ENCODE results near the gene TEK.

The TEK gene

DNA sequence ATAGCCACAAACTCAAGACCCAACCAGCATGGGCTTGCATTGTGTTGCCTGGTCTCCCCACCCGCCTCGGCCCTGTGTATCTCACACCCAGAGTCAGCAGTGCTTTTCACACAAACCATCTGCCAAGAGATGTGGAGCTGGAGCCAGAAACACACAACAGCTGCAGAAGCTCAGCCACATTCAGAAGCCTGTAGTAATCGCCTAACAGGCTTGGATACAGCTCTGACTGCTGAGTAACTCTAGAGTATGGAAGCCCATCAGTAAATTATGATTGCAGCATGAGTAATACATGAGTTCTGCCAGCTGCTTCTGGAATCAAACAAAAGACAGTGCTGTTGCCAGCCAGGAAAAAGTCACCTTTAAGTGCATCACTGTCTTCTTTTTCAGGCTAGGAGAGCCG is 16.0 kb downstream of the TEK start:
- DNase-seq = no peak

DNA sequence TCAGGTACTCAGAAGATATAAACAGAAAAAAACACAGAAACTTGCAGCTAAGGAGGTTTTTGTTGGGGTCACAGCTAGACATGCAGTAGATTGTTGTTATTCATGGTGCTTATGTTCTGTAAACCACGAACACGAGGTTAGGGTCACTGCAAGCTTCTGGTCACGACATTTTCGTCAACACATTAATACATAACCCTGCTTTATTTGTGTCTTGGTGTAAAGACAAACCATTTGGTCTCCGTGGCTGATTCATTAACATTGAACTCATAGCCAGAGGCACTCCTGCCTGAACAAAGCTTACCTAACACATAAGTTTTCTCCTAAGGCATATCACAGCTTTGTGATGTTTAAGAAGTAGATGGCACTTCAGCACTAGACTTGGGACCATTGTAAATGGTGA is 16.9 kb downstream of the TEK start:
- no peak for DNase-seq

DNA sequence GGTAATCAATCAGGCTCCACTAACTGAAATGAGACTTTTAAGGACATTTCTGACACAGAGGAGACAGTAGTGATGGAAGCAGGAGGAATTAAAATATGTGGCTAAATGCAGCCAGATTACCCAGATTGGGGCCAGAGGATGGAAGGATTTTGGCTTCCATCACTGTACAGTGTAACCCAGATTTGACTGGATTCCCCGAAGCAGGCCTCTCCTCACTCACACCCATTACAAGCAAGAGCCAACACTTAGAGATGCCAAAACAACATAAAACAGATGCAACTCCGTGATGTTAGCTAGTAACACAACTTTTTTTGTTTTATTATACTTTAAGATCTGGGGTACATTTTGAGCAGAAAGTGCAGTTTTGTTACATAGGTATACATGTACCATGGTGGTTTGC is 17.6 kb downstream of the TEK start:
- DNase-seq = no peak

DNA sequence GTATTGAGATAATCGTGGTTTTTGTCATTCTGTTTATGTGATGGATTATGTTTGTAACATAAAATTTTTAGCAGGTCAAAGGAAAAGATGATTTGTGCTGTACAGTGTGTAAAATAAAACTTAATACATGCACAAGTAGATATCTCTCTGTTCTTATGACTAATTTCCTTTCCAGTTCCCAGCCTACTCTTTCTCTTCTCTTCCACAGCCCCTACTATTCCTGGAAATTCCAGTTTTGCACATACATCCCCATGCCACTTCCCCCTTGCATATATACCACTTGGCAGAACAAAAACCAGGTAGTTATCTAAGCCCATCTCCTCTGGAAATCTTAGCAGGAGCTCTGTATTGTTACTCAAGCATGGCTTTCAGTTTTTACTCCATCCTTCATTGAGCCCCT is 20.2 kb downstream of the TEK start:
- no peak for DNase-seq

DNA sequence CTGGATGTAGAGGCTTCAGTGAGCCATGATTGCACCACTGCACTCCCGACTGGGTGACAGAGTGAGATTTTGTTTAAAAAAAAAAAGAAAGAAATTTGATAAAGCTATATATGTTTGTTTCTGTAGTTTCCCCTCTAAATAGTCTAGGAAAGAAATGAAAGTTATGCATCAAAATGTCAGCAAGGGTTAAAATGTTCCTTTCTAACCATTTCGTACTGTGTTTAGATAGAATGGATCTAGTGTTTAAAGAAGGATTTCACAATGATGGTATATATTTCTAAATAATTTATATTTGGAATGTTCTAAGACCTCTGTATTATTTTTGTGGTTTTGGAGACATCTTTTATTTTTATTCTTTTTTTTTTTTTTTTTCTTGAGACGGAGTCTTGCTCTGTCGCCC is 22.7 kb downstream of the TEK start:
- DNase-seq = no peak

DNA sequence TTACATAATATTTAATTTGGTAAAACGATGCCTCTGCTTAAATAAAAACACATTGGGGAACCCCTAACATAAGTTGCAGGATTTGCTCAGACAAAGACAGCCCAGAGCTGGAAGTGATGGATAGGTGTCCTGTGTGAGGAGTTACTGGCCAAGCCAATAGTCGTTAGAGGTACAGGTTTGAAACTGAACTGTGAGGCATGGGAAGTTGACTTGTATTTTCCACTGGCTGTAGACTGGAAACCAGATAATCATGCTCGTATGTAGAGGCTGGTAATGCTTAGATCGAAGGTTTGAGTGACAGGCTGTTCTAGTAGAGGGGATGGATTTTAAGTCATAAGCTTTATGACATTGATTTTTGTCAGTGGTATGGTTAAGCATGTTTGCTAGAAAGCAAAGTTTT is 24.8 kb downstream of the TEK start:
- DNase-seq = no peak

DNA sequence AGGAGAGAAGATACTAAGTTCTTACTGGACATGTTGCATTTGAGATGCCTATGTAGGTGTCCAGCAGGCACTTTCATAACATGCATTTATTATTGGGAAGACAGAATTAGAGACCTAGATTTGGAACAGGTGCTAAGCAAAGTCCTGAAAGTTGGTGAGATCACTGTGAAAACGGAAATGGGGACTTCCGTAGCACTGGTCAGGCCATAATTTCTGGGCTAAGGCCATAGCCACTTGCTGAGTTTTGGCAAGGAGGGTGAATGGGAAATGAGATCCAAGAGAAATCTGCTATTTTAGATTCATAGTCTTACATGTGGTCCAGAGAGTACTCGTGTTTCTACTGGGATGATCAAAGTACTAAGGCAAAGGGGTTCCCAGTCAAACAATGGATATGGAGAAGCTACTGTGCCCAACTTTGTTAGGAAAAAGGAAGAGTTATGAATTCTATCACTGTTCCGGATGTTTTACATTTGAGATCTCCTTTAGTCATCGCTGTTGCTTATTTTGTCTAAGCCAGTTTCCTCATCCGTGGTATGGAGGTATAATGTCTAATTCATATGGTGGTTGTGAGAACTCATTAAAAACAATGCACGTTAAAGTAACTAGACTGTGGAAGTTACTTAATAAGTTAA is 33.4 kb downstream of the TEK start:
- DNase-seq = no peak

DNA sequence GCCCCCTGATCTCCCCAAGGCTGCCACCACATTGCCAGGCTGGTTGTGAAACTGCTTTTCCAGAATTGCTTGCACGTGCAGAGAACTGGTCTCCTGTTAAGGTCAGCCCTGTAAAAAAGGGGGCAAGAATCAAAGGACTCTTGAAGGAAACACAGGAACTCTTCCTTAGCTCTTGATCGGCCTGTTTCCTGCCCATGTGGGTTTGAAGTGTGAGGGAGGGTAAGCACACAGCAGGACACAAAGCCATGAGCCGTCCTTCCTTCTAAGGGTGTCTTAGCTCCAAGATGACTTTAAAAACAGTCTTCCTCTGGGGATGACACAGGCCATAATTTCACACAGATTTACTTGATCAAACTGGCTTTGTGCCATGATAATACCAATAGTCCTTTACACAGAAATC is 36.1 kb downstream of the TEK start:
- DNase-seq = no peak

DNA sequence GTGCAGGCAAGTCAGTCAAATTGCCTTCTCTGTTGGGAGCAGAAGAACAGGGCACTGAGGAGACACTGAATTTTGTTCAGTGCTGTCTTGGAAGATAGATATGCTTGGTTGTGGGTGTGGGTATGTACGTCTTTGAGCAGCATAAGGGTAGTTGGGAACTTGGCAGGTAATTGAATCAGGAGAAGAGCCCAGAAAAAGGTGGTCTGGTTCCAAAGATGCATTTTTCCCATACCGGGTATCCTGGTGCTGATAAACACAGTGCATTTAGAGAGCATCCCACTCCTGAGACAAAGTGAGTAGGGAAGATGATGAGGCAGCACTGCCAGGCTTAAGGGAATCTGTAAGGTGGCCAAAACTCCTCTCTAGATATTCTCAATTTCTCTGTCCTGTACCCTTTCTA is 40.6 kb downstream of the TEK start:
- DNase-seq = no peak

DNA sequence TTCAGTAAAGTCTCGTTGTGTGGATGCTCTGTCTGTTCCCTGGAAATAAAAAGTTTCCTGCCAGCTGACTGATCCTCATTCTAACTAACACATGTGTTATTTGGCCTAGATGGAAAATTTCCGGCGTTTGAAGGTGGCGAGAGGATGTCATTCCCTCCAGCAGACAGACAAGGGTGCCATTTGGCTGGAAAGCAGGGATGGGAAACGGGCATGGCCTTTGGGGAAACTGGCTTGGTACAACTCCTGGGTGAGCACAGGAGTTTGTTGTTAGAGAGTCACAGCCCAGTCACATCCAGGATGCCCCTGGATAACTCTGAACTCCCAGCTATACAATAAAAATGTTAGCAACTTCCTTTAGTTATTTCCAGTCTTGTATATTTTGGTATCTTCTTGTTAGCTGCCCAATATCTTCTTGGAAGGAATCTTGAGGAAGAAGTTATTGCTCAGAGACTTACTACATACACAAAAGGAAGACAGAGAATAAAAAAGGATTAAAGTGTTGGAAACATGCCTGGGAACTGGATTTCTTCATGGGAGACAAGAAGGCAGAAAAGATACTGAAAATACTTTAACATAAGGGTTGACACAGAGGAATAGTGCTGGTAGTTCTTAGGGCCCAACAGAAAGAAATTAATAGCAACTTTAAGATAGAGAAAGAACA is 41.9 kb downstream of the TEK start:
- no peak for DNase-seq

DNA sequence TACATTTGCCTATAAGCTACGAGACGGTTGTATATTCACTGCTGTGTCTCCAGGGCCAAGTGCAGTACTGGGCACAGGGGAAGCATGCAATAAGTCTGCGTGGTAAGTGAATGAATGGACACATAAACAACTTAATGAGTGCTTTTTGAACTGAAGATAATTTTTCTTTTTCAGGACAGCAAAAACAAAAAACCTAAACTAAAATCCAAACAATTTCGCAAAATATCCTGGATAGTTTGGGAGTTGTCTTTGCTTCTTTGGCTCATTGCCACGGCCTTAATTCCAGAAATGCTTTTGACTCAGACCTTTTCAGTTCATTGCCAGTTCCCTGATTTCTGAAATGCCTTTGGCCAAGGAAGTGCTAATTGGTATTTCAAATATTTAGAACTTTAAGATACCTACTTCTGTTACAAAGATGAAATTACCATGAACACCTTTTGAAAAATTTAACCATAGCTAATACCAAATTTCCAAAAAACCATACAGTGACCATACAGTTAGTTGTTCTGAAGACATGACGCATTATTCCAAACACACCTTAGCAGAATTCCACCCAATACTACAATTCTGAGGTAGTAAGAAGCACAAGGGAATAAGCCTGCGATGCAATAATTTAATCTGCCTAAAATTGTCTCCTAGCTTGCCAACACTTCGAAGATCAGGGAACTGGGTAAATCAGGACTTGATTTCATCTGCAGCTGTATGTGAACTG is 42.8 kb downstream of the TEK start:
- DNase-seq = no peak

DNA sequence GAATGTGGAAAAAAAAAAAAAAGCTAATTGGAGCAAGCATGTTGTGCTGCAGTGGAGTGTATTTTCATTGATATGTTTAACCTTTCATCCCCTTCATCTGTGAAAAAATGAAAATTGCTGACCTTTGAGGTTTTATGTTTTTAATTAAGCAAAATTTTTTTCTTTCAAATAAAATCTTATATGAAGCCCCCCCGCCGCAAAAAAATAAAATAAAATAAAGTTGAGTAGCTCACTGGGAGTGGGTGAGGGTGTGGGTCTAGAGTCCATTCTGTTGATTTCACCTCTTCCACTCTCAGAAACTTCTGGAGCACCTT is 43.3 kb downstream of the TEK start:
- no peak for DNase-seq

DNA sequence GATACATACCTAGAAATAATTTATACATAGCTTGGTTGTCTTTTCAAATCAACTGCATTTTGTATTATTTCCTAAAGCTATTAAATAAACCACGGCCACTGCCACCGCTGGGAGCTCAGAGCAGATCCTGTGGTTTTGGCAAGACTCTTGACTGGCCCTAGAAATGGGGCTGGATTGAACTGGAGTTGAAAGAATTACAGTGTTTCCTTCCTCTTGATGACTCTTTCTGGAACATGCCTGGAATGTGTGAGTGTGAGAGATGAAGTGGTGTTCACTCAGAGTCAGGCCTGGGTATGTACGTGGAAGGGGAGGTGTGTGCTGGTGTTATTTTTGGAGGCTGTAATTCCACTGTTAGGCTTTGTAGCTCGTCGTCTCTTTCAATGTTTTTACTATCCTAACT is 45.9 kb downstream of the TEK start:
- no peak for DNase-seq

DNA sequence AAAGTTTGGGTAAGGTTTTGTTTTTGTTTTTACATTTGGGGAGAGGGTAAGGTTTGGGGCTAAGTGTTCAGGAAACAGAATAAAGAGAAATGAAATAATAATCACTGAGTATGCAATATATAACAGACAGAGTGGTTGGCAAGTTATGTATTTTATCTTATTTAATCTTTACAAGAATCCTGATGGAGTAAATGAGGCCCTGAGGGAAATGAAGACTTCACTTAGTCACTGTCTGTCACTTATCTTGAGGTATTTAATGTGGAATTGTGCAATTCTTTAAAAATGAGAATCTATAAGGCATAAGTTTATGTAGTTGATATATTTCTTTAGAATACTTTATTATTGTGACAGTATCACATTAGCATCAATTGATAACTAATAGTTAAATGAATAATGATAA is 48.1 kb downstream of the TEK start:
- DNase-seq = no peak

DNA sequence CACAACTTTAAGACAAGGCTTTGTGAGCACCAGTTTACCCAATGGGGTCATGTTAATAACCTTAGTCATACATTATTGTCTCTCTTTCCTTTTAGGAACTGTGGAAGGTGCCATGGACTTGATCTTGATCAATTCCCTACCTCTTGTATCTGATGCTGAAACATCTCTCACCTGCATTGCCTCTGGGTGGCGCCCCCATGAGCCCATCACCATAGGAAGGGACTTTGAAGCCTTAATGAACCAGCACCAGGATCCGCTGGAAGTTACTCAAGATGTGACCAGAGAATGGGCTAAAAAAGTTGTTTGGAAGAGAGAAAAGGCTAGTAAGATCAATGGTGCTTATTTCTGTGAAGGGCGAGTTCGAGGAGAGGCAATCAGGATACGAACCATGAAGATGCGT is 48.7 kb downstream of the TEK start:
- no peak for DNase-seq

DNA sequence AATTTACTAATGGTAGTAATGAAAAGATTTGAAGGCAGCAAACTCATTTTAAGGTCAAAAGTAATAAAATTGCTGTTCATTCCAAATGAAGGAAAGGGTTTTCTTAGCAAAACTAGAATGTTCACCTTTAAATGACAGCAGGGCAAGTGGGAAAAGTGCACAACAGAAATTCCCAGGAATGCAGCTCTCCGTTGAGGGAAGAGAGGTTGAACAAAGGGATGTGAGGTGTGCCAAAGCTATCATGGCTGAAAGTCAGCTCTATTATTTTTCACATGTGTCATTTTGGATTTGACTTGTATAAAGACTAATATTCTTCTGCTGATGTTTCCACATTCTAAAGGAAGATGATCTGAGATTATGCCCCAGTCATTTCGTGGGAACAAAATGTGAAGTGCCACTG is 51.6 kb downstream of the TEK start:
- no peak for DNase-seq

DNA sequence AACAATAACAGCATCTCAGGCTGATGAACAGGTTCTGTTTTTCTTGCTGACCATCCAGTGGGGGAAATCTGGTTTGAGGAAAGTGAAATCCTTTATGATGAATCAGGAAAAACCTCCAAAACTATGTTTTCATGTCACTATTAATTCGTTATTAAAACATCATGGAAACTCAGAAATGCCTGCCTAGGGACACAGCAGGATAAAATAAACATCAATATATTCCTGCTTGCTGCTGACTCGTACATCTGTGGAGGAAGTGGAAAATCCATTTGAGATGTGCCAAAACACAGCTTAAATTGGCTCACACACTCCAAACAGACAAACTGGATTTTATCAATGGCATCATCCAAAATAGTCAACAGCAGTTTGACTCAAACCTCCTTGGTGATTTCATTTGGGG is 53.0 kb downstream of the TEK start:
- no peak for DNase-seq

DNA sequence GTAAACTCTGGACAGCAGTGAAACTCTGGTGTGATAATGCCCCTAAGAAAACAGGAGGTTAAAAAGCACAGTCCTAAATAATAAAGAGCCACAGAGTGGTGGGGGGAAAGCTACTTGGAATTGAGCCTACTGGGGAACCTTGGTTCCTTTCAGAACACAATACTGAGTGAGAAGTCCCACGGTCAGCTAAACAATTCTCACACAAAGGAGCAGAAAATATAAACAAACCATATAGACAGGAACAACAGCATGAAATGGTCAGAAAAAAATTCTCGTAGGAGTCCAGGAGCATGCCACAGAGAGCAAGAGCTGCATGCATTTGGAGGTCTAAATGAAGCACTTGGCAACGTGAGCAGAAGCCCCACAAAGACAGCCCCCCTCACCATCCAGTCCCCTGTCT is 56.0 kb downstream of the TEK start:
- no peak for DNase-seq

DNA sequence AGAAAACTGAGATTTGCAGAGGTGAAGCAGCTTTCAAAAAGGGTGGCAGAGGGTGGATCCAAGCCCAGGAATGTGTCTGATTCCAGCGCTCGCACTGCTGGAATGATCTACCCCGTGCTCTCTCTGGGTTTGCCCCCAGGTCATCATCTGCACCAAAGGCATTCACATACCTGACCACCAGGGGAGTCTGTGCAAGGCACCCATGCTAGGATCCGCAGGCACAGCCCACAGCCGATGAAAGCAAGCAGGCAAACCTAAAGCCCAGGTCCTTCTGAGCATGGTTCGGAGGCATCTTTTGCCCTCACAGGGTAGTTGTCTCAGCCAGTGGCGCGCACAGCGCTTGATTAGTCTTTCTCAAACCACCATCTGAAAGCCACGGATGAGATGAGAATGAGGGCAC is 56.6 kb downstream of the TEK start:
- DNase-seq = no peak

DNA sequence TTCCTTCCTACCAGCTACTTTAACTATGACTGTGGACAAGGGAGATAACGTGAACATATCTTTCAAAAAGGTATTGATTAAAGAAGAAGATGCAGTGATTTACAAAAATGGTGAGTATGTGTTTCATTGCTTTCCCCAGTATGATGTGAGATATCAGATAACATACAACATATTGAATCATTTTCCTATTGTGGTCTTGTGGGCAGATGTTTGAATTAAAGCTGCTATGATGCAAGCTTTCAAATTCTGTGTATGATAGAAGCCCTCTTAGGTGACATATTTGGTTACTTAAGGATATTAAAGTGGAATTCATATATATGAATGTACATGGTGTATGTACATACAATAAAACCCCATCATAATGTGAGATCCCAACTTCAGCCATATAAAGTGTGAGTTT is 59.5 kb downstream of the TEK start:
- no peak for DNase-seq

DNA sequence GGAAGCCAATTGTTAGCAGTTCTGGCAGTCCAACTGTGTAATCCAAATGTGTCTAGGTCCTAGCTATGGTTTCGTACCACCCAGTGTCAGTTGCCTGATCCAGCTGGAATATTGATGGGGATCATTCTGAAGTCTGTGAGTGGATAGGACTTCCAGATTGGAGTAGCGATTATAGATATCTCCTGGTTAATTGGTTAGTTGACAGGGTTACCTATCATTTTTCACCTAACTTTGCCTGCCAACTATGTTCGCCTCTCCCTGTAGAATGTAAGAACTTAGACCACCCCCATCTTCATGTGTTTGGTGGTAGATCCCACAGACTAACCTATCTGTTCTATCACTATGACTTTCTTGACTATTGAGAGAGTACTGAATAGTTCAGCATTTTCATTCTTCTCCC is 59.9 kb downstream of the TEK start:
- no peak for DNase-seq

DNA sequence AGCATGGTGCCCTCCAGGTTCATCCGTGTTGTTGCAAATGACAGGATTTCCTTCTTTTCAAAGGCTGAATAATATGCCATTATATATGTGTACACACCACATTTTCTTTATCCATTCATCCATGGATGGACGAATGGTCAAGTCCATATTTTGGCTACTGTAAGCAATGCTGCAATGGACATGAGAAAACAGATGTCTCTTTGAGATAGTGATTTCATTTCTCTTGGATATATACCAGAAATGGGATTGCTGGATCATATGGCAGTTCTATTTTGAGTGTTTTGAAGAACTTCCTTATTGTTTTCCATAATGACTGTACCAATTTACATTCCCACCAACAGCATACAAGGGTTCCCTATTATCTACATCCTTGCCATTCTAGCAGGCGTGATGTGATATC is 67.9 kb downstream of the TEK start:
- no peak for DNase-seq

DNA sequence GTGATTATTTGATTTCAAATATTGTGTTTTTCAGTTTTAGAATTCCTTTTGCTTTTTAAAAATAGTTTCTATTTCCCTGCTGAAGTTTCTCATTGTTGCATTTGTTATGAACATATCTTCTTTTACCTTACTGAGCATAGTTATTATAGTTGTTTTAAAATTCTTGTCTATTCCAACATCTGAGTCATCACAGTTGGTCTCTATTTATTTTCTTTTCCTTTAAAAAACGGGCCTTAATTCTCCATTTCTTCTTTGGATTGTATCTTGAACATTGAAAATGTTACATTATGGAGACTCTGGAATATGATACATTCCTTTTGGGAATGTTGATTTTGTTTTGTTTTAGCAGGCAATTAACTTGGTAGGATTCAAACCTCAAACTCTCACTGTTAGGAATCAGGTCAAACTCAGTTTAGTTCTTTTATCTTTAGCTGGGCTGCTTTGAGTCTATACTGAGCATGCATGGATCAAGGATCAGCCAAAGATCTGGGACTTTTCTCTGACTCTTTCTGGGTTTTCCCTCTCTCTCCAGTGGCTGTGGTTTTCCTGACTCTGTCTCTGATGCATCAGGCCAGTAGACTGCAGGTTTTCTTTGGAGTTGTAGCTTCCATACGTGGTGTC is 70.3 kb downstream of the TEK start:
- no peak for DNase-seq

DNA sequence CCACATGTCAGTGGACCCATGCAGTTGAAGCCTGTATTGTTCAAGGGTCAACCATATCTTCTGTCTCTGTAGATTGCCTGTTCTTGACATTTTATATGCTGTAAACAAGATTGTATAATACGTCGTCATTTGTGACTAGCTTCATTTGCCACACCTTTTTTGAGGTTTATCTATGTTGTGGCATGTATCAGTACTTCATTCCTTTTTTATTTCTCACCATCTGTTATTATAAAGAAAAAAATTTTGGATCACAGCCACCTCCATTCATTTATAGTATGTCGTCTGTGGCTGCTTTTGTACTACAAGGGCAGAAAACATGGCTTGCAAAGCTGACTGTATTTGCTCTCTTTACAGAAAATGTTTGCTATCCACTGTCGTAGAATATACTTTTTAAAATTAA is 72.4 kb downstream of the TEK start:
- DNase-seq = no peak

DNA sequence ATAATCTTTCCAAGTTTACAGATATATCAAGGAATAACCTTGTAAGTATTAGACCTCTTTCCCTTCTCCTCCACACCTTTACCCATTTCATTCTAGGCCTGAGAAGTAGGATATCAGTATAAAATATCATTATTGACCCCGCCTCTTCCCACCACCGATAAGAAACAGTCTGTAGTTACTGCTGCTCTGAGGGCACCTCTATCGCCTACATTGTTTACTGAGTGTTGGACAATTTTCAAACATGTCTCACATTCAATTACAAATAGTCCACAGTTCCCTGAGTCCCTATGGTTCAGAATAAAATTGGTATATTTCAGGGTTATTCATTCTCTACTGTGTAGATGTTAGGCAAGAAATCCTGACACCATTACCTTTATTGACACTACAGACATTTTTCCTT is 73.4 kb downstream of the TEK start:
- DNase-seq = no peak

All from activated CD4-positive, alpha-beta T cell treated with anti-CD3 and anti-CD28 coated beads for 1 hour (primary cell).